Measurements from ENCODE around the gene CYP4F8. TPM values are rescaled to one million over a fixed set of nuclear protein-coding genes. Genes with fewer than 3 reads are reported as not detected.

CYP4F8 gene
- total RNA-seq, 3 donors from 2014 or later: not detected

- Mint-ChIP-seq H3K36me3 (ENCODE audit: insufficient read depth) (no peaks in the 10 kb centered on the region), H3K9me3 (no peaks in the 10 kb centered on the region), H3K27me3 (ENCODE audit: low read depth) (peaks cover 8% of the 10 kb centered on the region), H3K4me3 (no peak overlapping the region), H3K4me1 (ENCODE audit: low read depth) (peaks cover 3% of the 10 kb centered on the region)
- peak; percentile 94 to 96 for ATAC-seq
- peak; percentile 94 for DNase-seq
Observed at GRCh38 chr19:15629003-15629880, 14.2 kb downstream of the CYP4F8 start.

- H3K27me3 Mint-ChIP-seq (ENCODE audit: low read depth): peaks cover 23% of the 10 kb centered on the region
- H3K4me3 Mint-ChIP-seq: no peak overlapping the region
- H3K9me3 Mint-ChIP-seq: no peaks in the 10 kb centered on the region
- DNase-seq (peak; percentile 27), ATAC-seq (peak in 1 of 2 donors; percentile 59)
- no peaks in the 10 kb centered on the region for H3K36me3 Mint-ChIP-seq (ENCODE audit: insufficient read depth)
- H3K4me1 Mint-ChIP-seq (ENCODE audit: low read depth): peaks cover 3% of the 10 kb centered on the region
Observed at GRCh38 chr19:15631817-15632216, 16.8 kb downstream of the CYP4F8 start.

GRCh38 chr19:15633082-15633835 lies 18.2 kb downstream of the CYP4F8 start:
- Mint-ChIP-seq H3K4me1 (ENCODE audit: low read depth) (peaks cover 3% of the 10 kb centered on the region), H3K9me3 (no peaks in the 10 kb centered on the region), H3K27me3 (ENCODE audit: low read depth) (peaks cover 21% of the 10 kb centered on the region), H3K36me3 (ENCODE audit: insufficient read depth) (no peaks in the 10 kb centered on the region), H3K4me3 (no peak overlapping the region)
- DNase-seq (no peak), ATAC-seq (no peak)

- Mint-ChIP-seq H3K4me1 (ENCODE audit: low read depth) (peaks cover 3% of the 10 kb centered on the region), H3K9me3 (no peaks in the 10 kb centered on the region), H3K36me3 (ENCODE audit: insufficient read depth) (no peaks in the 10 kb centered on the region), H3K4me3 (no peak overlapping the region), H3K27me3 (ENCODE audit: low read depth) (peaks cover 20% of the 10 kb centered on the region)
- no peak for ATAC-seq
- no peak for DNase-seq
Observed at GRCh38 chr19:15634105-15634504, 19.1 kb downstream of the CYP4F8 start.

- DNase-seq: no peak
- peaks cover 22% of the 10 kb centered on the region for H3K27me3 Mint-ChIP-seq (ENCODE audit: low read depth)
- H3K4me1 Mint-ChIP-seq (ENCODE audit: low read depth): peaks cover 3% of the 10 kb centered on the region
- H3K36me3 Mint-ChIP-seq (ENCODE audit: insufficient read depth): no peaks in the 10 kb centered on the region
- no peaks in the 10 kb centered on the region for H3K9me3 Mint-ChIP-seq
- no peak for ATAC-seq
- H3K4me3 Mint-ChIP-seq: no peak overlapping the region
Observed at GRCh38 chr19:15635016-15635805, 20.2 kb downstream of the CYP4F8 start.

- no peak for ATAC-seq
- H3K4me1 Mint-ChIP-seq (ENCODE audit: low read depth): peaks cover 3% of the 10 kb centered on the region
- peaks cover 22% of the 10 kb centered on the region for H3K27me3 Mint-ChIP-seq (ENCODE audit: low read depth)
- no peaks in the 10 kb centered on the region for H3K36me3 Mint-ChIP-seq (ENCODE audit: insufficient read depth)
- H3K4me3 Mint-ChIP-seq: no peak overlapping the region
- no peak for DNase-seq
- H3K9me3 Mint-ChIP-seq: no peaks in the 10 kb centered on the region
Observed at GRCh38 chr19:15636026-15636425, 21.0 kb downstream of the CYP4F8 start.

GRCh38 chr19:15639596-15639995 lies 24.6 kb downstream of the CYP4F8 start:
- no peaks in the 10 kb centered on the region for H3K9me3 Mint-ChIP-seq
- no peak for DNase-seq
- ATAC-seq: no peak
- peaks cover 3% of the 10 kb centered on the region for H3K4me1 Mint-ChIP-seq (ENCODE audit: low read depth)
- no peak overlapping the region for H3K4me3 Mint-ChIP-seq
- peaks cover 22% of the 10 kb centered on the region for H3K27me3 Mint-ChIP-seq (ENCODE audit: low read depth)
- no peaks in the 10 kb centered on the region for H3K36me3 Mint-ChIP-seq (ENCODE audit: insufficient read depth)

GRCh38 chr19:15640294-15640903 lies 25.4 kb downstream of the CYP4F8 start, which contains the start of gene CYP4F3:
TSS of gene CYP4F3 (plus strand) at chr19:15640897. CDS start at chr19:15641416, 519 bp downstream.
- peaks cover 14% of the 10 kb centered on the region for H3K27me3 Mint-ChIP-seq (ENCODE audit: low read depth)
- DNase-seq (no peak), ATAC-seq (no peak)
- no peaks in the 10 kb centered on the region for H3K9me3 Mint-ChIP-seq
- H3K4me1 Mint-ChIP-seq (ENCODE audit: low read depth): peaks cover 3% of the 10 kb centered on the region
- no peak within 1 kb of the TSS for H3K4me3 Mint-ChIP-seq
- no peaks in the 10 kb centered on the region for H3K36me3 Mint-ChIP-seq (ENCODE audit: insufficient read depth)

- DNase-seq (no peak), ATAC-seq (no peak)
- Mint-ChIP-seq H3K4me1 (ENCODE audit: low read depth) (peaks cover 3% of the 10 kb centered on the region), H3K36me3 (ENCODE audit: insufficient read depth) (no peaks in the 10 kb centered on the region), H3K9me3 (no peaks in the 10 kb centered on the region), H3K4me3 (no peak overlapping the region), H3K27me3 (ENCODE audit: low read depth) (peaks cover 12% of the 10 kb centered on the region)
Observed at GRCh38 chr19:15640904-15641597, 26.0 kb downstream of the CYP4F8 start.

- Mint-ChIP-seq H3K4me1 (ENCODE audit: low read depth) (peaks cover 3% of the 10 kb centered on the region), H3K27me3 (ENCODE audit: low read depth) (peaks cover 12% of the 10 kb centered on the region), H3K36me3 (ENCODE audit: insufficient read depth) (no peaks in the 10 kb centered on the region), H3K9me3 (no peaks in the 10 kb centered on the region), H3K4me3 (no peak overlapping the region)
- ATAC-seq: no peak
- no peak for DNase-seq
Observed at GRCh38 chr19:15641901-15642491, 27.0 kb downstream of the CYP4F8 start.

GRCh38 chr19:15642807-15643206 lies 27.8 kb downstream of the CYP4F8 start:
- Mint-ChIP-seq H3K4me3 (no peak overlapping the region), H3K4me1 (ENCODE audit: low read depth) (peaks cover 3% of the 10 kb centered on the region), H3K9me3 (no peaks in the 10 kb centered on the region), H3K36me3 (ENCODE audit: insufficient read depth) (no peaks in the 10 kb centered on the region), H3K27me3 (ENCODE audit: low read depth) (peaks cover 10% of the 10 kb centered on the region)
- no peak for ATAC-seq
- no peak for DNase-seq

- ATAC-seq: no peak
- H3K4me3 Mint-ChIP-seq: no peak overlapping the region
- H3K27me3 Mint-ChIP-seq (ENCODE audit: low read depth): peaks cover 9% of the 10 kb centered on the region
- H3K4me1 Mint-ChIP-seq (ENCODE audit: low read depth): peaks cover 3% of the 10 kb centered on the region
- no peaks in the 10 kb centered on the region for H3K9me3 Mint-ChIP-seq
- DNase-seq: no peak
- H3K36me3 Mint-ChIP-seq (ENCODE audit: insufficient read depth): no peaks in the 10 kb centered on the region
Observed at GRCh38 chr19:15643387-15643786, 28.4 kb downstream of the CYP4F8 start.

- H3K27me3 Mint-ChIP-seq (ENCODE audit: low read depth): peaks cover 7% of the 10 kb centered on the region
- H3K9me3 Mint-ChIP-seq: no peaks in the 10 kb centered on the region
- H3K4me1 Mint-ChIP-seq (ENCODE audit: low read depth): peaks cover 3% of the 10 kb centered on the region
- ATAC-seq: no peak
- no peak overlapping the region for H3K4me3 Mint-ChIP-seq
- H3K36me3 Mint-ChIP-seq (ENCODE audit: insufficient read depth): no peaks in the 10 kb centered on the region
- no peak for DNase-seq
Observed at GRCh38 chr19:15644066-15644741, 29.2 kb downstream of the CYP4F8 start.
